ENCODE data around the gene CLSTN2.

Gene CLSTN2

DNA sequence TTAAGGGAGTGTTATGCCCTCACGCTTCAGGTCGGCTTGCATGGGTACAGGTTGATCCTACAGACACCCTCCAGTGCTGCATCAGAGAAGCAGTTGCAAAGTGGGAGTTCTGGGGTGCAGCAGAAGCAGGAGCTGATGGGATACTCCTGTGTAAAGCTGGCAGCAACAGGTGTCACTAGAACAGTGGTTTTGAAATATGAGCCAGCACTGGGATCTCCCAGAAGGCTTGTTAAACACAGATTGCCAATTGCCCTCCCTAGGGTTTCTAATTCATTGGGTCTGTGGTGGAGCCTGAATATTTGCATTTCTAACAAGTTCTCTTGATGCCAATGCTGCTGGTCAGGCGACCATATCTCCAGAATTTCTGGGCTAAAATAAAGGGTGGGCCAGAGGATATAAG, 350.4 kb downstream of the CLSTN2 start:
- TF ChIP-seq ZNF274 (IDR thresholded peaks at IDR 0.05; ENCODE audit: low read depth, low read length) = no peak
- no peak overlapping the region for H3K4me3 ChIP-seq (ENCODE audit: low read length)

GRCh38 chr3:140288595-140288994, 353.6 kb downstream of the CLSTN2 start:
- H3K4me3 ChIP-seq (ENCODE audit: low read length) = no peak overlapping the region
- TF ChIP-seq ZNF274 (IDR thresholded peaks at IDR 0.05; ENCODE audit: low read depth, low read length) = no peak

DNA sequence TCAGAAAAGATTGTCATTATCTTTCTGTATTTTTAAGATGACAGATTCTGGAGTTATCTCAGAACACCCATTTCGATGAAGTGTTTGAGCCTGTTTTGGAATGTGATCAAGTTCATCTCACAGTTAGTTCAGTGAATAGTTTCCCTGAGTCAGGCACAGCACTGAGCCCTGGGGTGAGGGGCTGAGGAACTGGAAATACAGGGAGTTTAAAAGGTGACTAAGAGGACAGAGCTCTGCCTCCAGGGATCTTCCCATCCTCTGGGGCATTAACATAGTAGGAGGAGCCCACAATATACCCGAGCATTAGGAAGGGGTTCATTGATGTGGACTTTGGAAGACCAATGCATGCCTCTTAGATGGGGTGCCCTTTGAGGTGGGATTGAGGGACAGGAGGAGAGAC, 355.1 kb downstream of the CLSTN2 start:
- TF ChIP-seq ZNF274 (IDR thresholded peaks at IDR 0.05; ENCODE audit: low read depth, low read length) = no peak
- no peak overlapping the region for H3K4me3 ChIP-seq (ENCODE audit: low read length)

DNA sequence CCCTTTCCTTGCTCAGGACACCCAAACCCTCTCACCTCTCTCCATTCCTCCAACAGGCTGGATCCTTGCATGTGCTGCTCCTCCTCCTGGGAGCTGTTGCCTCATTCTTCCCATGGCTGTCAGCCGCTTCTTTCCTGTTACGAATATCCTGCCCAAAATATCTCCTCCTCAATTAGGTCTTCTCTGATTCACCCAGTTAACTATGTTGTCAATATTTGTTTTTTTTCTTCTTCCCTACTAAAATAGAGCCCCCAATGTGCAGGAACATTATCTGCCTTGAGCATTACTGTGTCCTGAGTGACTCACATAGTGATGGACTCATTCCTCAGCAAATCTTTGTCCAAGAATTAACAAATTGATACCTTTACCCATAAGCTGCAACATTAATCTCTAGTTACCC, 357.2 kb downstream of the CLSTN2 start:
- H3K4me3 ChIP-seq (ENCODE audit: low read length) = no peak overlapping the region

GRCh38 chr3:140292684-140293083, 357.7 kb downstream of the CLSTN2 start:
- no peak for TF ChIP-seq ZNF274 (IDR thresholded peaks at IDR 0.05; ENCODE audit: low read depth, low read length)
- no peak overlapping the region for H3K4me3 ChIP-seq (ENCODE audit: low read length)

More for the DNA sequence above, 357.2 kb downstream of the CLSTN2 start:
- TF ChIP-seq ZNF274 (IDR thresholded peaks at IDR 0.05; ENCODE audit: low read depth, low read length) = no peak

DNA sequence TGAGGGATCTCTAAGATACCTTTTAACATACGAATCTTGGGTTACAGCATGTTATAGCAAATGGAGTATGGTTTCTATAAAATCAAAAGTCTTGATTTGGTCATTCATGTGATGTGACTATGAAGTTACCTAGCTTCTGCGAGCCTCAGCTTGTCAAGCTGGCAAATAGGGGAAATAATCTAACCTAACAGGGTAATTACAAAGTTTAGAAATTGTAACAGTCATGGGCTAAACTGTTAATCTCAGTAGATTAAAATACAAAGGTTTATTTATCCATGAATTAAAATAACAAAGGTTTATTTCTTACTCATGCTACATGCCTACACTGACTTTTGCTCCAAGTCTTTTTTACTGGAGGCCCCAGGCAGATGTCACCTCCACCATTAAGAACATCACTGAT, 359.1 kb downstream of the CLSTN2 start:
- H3K4me3 ChIP-seq (ENCODE audit: low read length) = no peak overlapping the region
- TF ChIP-seq ZNF274 (IDR thresholded peaks at IDR 0.05; ENCODE audit: low read depth, low read length) = no peak

GRCh38 chr3:140296796-140297352, 361.9 kb downstream of the CLSTN2 start:
- TF ChIP-seq ZNF274 (IDR thresholded peaks at IDR 0.05; ENCODE audit: low read depth, low read length) = no peak
- H3K4me3 ChIP-seq (ENCODE audit: low read length) = no peak overlapping the region

DNA sequence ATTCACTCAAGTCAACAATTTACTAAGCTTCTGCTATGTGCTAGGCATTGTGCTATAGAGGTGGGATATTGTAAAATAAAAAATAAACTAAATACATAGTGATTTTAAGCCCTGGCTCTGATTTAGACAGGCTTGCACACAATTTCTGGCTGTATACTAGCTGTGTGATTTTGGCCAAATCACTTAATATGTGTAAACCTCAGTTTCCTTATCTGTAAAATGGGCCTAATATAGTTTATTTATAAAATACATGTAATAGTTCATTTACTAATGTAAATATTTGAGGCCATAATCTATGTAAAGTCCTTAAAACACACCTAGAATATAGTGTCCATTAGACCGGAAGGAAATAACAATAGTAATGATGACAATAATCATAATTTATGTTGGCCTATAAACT, 363.1 kb downstream of the CLSTN2 start:
- no peak for TF ChIP-seq ZNF274 (IDR thresholded peaks at IDR 0.05; ENCODE audit: low read depth, low read length)
- no peak overlapping the region for H3K4me3 ChIP-seq (ENCODE audit: low read length)

DNA sequence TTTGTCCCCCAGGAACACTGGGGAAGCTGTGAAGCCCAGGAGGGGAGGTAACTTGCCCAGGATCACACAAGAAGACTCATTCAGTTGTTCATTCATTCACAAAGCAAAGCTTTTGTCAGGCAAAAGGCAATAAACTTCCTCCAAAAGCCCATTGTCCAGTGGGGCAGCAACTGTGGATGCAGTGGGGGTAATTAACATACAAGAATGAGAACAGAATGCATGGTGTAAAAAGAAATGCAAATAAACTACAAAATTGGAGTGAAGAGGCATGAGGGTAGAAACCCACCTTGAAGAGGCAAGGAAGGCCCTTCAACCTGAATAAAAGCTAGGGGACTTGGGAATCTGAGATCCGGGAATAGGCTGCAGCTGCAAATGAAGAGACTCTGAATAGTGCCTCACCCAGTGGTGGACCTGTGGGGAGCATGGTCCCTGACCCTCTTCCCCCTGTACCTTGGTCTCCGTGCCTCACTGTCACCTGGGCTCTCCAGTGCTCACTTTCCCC, 363.6 kb downstream of the CLSTN2 start:
- TF ChIP-seq ZNF274 (IDR thresholded peaks at IDR 0.05; ENCODE audit: low read depth, low read length) = no peak
- H3K4me3 ChIP-seq (ENCODE audit: low read length) = no peak overlapping the region

DNA sequence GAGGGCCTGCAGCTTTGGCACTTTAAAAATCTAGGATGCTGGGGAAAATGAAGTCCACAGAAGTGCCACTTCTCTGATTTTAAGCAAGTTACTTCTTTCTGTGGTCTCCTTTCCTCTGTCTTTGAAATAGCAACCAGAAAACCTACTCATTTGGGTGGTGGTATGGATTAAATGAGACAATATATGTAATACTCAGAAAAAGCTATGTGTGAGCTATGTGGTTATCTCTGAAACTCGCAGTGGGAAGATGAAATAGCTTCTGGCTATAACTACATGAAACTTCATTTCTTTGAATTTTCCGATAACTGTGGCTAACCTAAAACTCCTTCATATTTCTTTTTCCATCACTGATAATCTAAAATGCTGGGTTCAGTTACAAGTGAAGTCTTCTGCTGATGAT, 368.9 kb downstream of the CLSTN2 start:
- H3K4me3 ChIP-seq (ENCODE audit: low read length) = no peak overlapping the region
- no peak for TF ChIP-seq ZNF274 (IDR thresholded peaks at IDR 0.05; ENCODE audit: low read depth, low read length)

GRCh38 chr3:140308535-140308934, 373.6 kb downstream of the CLSTN2 start:
- TF ChIP-seq ZNF274 (IDR thresholded peaks at IDR 0.05; ENCODE audit: low read depth, low read length) = no peak

GRCh38 chr3:140311428-140311827, 376.4 kb downstream of the CLSTN2 start:
- no peak for TF ChIP-seq ZNF274 (IDR thresholded peaks at IDR 0.05; ENCODE audit: low read depth, low read length)
- H3K4me3 ChIP-seq (ENCODE audit: low read length) = no peak overlapping the region

More at GRCh38 chr3:140308535-140308934, 373.6 kb downstream of the CLSTN2 start:
- no peak overlapping the region for H3K4me3 ChIP-seq (ENCODE audit: low read length)

GRCh38 chr3:140315955-140316354, 381.0 kb downstream of the CLSTN2 start:
- no peak overlapping the region for H3K4me3 ChIP-seq (ENCODE audit: low read length)
- TF ChIP-seq ZNF274 (IDR thresholded peaks at IDR 0.05; ENCODE audit: low read depth, low read length) = no peak

DNA sequence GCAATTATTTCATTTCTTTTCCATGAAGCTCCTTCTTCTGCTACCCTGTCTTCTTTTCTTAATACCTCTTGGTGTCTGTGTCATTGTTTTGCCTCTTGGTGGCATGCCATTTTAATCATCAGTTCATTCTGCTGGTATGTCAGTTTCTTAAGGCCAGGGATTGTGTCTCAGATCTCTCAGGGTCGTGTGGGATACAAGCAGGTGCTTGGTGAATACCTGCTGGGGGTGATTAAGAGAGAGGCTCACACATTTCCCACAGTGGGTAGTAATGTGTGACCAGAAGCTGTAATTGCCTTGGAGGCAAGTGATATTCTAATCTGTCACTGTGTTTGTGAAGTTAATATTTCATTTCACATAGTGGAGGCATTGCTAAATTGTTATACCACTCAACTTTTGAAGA, 381.5 kb downstream of the CLSTN2 start:
- H3K4me3 ChIP-seq (ENCODE audit: low read length) = no peak overlapping the region
- no peak for TF ChIP-seq ZNF274 (IDR thresholded peaks at IDR 0.05; ENCODE audit: low read depth, low read length)

- no peak for TF ChIP-seq ZNF274 (IDR thresholded peaks at IDR 0.05; ENCODE audit: low read depth, low read length)
- no peak overlapping the region for H3K4me3 ChIP-seq (ENCODE audit: low read length)
Measured at GRCh38 chr3:140316868-140317400, 381.9 kb downstream of the CLSTN2 start.

DNA sequence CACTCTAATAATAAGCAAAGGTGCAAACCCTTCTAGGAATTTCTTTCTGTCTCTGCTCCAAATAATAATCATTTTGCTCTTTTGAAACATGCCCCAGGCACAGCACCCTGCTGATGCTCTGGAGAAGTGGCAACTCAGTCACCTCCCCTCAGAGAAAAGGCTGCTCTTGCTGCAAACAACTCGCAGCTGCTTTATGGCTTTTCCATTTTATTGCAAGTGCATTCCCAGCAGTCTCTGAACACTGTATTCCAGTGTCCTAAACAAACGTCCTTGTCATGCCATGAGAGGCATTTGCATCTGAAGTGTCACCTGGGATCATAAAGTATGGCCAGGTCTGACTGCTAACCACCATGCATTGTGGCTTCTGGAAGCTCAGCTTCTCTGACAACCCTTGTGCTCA, 384.8 kb downstream of the CLSTN2 start:
- TF ChIP-seq ZNF274 (IDR thresholded peaks at IDR 0.05; ENCODE audit: low read depth, low read length) = no peak
- no peak overlapping the region for H3K4me3 ChIP-seq (ENCODE audit: low read length)
